ENCODE data around the gene ARHGEF10L.
"Not testable (repeated sequence)": the region's sequence is repeated elsewhere in the genome, so short reads cannot be mapped to it uniquely, and the experiment has no call there.

ARHGEF10L gene

DNA sequence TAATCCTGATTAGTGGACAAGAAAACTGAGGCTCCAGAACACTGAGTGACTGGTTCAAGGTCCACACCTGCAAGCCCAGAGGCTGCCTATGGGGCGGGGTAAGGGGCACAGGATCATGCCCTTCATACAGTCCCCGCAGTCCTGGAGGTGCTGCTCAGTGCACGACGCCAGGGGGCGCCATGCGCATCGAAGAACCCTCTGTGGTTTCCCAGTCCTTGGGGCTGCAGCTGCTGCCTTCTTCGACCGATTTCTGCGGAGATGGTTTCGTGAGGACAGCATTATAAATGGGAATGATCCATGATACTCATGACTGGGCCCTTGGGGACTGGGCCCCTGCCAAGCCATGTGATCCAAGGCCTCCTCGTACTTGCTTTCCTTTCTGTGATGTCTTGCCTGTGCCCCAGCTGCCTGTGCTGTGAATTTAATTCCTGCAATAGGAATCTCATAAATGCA lies 37.1 kb upstream of the ARHGEF10L start:
- Histone ChIP-seq H3K27me3 (replicated peaks) (no peaks in the 10 kb centered on the region), H3K27ac (no peak overlapping the region), H3K36me3 (replicated peaks) (no peaks in the 10 kb centered on the region), H3K4me3 (ENCODE audit: low read depth, low read length) (no peak overlapping the region)
- in situ Hi-C loops (cut with HindIII; ENCODE audit: low pct_ligation_motif_present, low sequenced_read_pairs): no loop called here
- DNase-seq: peak; percentile 79
- TF ChIP-seq, protein P1, sequence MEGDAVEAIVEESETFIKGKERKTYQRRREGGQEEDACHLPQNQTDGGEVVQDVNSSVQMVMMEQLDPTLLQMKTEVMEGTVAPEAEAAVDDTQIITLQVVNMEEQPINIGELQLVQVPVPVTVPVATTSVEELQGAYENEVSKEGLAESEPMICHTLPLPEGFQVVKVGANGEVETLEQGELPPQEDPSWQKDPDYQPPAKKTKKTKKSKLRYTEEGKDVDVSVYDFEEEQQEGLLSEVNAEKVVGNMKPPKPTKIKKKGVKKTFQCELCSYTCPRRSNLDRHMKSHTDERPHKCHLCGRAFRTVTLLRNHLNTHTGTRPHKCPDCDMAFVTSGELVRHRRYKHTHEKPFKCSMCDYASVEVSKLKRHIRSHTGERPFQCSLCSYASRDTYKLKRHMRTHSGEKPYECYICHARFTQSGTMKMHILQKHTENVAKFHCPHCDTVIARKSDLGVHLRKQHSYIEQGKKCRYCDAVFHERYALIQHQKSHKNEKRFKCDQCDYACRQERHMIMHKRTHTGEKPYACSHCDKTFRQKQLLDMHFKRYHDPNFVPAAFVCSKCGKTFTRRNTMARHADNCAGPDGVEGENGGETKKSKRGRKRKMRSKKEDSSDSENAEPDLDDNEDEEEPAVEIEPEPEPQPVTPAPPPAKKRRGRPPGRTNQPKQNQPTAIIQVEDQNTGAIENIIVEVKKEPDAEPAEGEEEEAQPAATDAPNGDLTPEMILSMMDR (IDR thresholded peaks at IDR 0.05; ENCODE audit: low read depth, low read length, missing control alignments): peak; percentile 96

DNA sequence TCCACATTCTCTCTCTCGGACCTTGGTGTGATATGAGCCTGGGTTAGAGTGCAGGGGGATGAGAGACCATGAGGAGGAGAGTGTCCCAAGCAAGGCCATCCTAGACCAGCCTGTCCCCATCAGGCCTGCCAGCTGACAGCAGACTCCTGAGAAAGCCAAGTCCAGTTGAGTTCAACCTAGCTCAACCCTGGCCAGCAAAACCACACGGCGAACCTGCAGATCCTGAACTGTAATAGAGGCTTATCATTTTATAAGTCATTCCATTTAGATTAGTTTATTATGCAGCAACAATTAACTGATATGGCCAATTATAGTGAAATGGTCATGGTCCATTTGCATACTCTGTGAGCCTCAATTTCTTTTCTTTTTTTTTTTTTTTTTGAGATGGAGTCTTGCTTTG lies 36.4 kb upstream of the ARHGEF10L start:
- no peak overlapping the region for H3K4me3 ChIP-seq (ENCODE audit: low read depth, low read length)
- TF ChIP-seq, protein P1 (IDR thresholded peaks at IDR 0.05; ENCODE audit: low read depth, low read length, missing control alignments): no peak
- no peak overlapping the region for H3K27ac ChIP-seq
- no peak for DNase-seq
- in situ Hi-C loops (cut with HindIII; ENCODE audit: low pct_ligation_motif_present, low sequenced_read_pairs): no loop called here
- H3K27me3 ChIP-seq (replicated peaks): no peaks in the 10 kb centered on the region
- H3K36me3 ChIP-seq (replicated peaks): no peaks in the 10 kb centered on the region

DNA sequence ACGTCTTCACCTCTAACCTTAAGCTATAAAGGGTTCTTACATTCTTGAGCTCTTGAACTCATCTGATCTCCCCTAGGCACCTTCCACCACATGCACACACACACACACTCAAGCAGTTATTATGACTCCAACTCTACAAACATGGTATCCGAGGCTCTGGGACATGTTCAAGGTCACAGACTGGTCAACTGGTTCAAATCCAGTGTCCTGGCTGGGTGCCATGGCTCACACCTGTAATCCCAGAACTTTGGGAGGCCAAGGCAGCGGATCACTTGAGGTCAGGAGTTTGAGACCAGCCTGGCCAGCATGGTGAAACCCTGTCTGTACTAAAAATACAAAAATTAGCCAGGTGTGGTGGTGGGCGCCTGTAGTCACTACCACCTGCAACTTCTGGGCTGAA lies 32.3 kb upstream of the ARHGEF10L start:
- H3K4me3 ChIP-seq (ENCODE audit: low read depth, low read length); in situ Hi-C loops (cut with HindIII; ENCODE audit: low pct_ligation_motif_present, low sequenced_read_pairs); H3K36me3 ChIP-seq (replicated peaks); DNase-seq; H3K27ac ChIP-seq; H3K27me3 ChIP-seq (replicated peaks): not testable (repeated sequence)

DNA sequence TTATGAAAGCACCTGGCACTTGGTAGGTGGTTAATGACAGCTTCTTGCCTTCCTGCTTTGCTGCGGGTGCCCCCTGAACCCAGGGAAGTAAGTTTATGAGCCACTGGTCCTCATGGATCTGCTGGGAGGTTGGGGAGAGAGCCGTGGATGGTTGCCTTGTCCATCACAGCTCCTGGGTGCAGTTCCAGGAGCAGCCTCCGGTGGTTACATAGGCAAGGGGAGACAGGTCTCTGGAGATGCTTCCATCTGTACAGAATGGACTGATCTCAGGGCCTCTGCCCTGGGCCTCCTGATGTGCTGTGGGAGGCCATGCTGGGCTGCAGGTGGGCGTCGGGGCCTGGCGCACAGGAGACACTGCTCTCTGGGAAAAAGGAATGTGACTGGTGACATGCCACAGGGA lies 31.6 kb upstream of the ARHGEF10L start:
- Histone ChIP-seq H3K36me3 (replicated peaks) (no peaks in the 10 kb centered on the region), H3K27me3 (replicated peaks) (no peaks in the 10 kb centered on the region), H3K27ac (no peak overlapping the region), H3K4me3 (ENCODE audit: low read depth, low read length) (no peak overlapping the region)
- TF ChIP-seq, protein P1 (IDR thresholded peaks at IDR 0.05; ENCODE audit: low read depth, low read length, missing control alignments): peak; percentile 53
- in situ Hi-C loops (cut with HindIII; ENCODE audit: low pct_ligation_motif_present, low sequenced_read_pairs): no loop called here
- DNase-seq: no peak

DNA sequence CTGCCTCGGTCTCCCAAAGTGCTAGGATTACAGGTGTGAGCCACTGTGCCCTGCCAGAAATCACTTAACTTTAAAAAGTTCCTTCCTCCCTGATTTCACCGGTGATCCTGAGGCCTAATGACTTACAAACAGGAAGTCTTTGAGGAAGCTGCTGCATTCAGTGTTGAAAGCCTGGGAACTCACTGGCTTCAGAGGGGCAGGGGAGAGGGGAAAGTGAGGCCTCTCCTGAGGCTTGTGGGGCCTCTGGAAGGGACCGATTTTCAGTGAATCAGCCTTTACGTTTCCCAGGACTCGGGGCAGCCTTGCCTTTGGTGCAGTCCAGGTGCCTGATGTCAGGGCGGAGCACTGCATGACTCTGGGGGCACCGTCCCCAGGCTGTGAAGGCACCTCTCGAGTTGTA lies 30.1 kb upstream of the ARHGEF10L start:
- TF ChIP-seq, protein P1 (IDR thresholded peaks at IDR 0.05; ENCODE audit: low read depth, low read length, missing control alignments): no peak
- in situ Hi-C loops (cut with HindIII; ENCODE audit: low pct_ligation_motif_present, low sequenced_read_pairs): no loop called here

DNA sequence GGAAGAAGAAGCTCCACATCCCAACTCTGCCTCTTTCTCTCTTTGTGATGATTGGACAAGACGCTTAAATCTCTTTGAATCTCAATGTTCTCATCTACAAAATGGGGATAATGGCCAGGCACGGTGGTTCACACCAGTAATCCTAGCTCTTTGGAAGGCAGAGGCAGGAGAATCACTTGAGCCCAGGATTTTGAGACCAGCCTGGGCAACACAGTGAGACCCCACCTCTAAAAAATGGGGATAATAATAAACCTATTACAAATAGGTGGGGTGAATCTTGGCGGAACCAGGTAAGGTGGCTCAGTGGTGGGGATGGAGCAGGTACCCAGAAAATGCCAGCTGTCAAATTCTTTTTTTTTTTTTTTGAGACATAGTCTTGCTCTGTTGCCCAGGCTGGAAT lies 29.4 kb upstream of the ARHGEF10L start:
- in situ Hi-C loops (cut with HindIII; ENCODE audit: low pct_ligation_motif_present, low sequenced_read_pairs): no loop called here
- TF ChIP-seq, protein P1 (IDR thresholded peaks at IDR 0.05; ENCODE audit: low read depth, low read length, missing control alignments): no peak

More for the DNA sequence above, 30.1 kb upstream of the ARHGEF10L start:
- no peak overlapping the region for H3K27ac ChIP-seq
- H3K4me3 ChIP-seq (ENCODE audit: low read depth, low read length): no peak overlapping the region
- H3K36me3 ChIP-seq (replicated peaks): no peaks in the 10 kb centered on the region
- no peak for DNase-seq
- H3K27me3 ChIP-seq (replicated peaks): no peaks in the 10 kb centered on the region

More for the DNA sequence above, 29.4 kb upstream of the ARHGEF10L start:
- H3K36me3 ChIP-seq (replicated peaks): no peaks in the 10 kb centered on the region
- no peak overlapping the region for H3K27ac ChIP-seq
- H3K27me3 ChIP-seq (replicated peaks): no peaks in the 10 kb centered on the region
- DNase-seq: no peak
- no peak overlapping the region for H3K4me3 ChIP-seq (ENCODE audit: low read depth, low read length)
